Measurements from ENCODE around the gene POU2AF3.

The POU2AF3 gene

DNA sequence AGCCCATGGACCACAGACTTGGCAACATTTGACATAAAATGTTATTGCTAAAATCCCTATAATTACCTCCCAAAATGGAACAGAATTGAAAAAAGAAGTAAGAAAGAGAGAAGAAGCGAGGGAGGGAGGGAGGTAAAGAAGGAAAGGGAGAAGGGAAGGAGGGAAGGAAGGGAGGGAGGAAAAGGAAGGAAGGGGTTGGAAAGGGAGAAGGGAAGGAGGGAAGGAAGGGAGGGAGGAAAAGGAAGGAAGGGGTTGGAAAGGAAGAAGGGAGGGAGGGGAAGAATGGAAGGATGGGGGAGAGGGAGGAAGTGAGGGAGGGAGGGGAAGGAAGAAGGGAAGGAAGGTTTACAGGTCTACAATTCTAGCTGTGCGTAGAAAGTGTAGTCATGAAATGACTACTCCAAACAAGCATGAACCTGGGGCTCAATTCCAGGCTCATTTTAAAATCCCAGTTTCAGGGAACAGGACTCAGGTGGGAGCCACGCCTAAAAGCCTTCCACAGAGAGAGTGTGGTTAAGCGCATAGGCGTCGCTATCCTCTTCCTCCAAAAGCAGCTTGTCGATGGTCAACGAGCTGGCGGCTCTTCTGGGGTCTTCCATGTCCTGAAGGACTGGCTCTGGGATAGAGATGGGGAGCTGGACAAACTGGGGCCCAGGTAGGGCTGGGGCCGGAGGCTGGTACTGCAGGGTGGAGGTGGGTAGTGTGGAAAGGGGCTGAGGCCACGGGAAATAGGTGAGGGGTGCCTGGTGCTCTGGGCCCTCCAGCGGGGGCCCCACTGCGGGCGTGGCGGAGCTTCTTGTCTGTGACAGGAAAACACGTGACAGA lies 55.6 kb downstream of the POU2AF3 start:
- DNase-seq, result no peak

DNA sequence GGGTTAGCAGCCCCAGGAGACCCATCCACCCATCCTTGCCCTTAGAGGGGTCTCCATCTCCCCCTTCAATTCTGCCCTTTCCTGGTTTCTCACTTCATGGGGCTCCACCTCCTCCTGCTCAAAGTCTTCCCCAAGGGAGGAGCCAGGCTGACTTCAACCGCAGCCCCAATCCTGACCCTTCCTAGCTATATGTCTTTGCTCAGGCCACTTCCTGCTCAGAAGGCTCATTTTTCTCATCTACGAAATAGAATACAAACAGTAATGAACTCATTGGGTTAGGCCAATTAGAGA lies 56.2 kb downstream of the POU2AF3 start:
- no peak for DNase-seq

DNA sequence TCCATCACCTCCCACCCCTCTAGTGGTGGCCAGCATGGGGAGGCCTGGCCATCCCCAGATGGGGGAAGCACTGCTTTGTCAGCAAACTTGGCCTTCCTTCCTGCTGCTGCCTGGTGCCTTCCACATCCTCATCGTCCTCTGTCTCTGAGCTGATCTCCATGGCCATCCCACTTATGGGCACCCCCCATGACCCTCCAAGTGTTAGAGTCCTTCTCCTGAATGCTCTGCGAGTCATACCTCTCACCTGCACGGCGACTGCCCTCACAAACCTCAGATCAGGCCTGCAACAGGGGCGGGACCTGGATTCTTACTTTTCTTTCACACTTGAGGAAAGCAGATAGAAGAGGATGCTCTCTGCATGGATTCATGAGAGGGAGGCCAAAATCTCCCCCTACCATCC lies 56.8 kb downstream of the POU2AF3 start:
- DNase-seq, result no peak

DNA sequence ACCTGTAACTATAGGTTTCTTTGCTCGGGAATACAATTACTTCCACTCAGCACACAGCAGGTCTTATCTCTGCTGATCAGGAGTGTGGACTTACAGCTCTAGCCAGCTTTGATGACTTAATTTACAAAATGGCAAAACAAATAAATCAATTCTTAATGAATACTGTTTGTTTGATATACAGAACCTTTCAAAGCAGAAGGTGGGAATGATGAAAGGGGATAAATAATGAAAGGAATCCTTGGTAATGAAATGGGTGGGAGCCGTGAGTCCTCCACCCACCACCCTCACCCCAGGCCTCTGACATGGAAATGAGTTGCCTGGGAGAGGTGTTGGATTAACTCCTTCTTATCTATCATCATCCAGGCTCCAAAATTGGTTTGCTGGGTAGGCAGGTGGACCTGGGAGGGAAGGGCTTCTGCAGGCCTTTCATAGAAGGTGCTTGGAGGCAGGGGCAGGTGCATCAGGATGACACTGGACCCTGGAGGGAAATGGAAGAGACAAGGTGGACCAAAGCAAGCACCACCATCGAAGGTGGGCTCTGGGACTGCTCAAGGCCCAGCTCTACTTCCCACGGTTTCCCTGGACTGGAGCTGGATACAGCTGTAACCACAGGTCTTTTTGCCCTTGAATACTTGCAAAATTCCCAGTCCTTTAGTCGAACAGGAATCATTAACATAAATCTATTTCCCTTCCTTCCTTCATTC lies 57.8 kb downstream of the POU2AF3 start:
- no peak for DNase-seq

DNA sequence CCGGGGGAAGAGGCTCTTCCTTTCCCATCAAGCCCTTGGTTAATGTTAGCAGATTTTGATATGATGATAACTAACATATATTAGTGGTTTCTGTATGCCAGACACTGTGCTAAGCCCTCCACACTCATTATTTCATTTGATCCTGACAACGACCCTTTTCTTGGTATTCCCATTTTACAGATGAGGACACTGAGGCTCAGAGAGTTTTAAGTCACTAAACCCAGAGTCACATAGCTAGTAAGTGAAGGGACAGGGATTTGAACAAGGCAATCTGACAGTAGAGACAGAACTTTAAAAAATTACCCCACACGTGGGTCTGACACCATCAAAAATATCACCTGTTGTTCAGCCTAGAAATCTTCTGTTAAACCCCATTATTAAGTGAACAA lies 58.3 kb downstream of the POU2AF3 start:
- no peak for DNase-seq

GRCh38 chr11:111357150-111358037 lies 59.0 kb downstream of the POU2AF3 start:
- DNase-seq, result no peak
